ENCODE data around the gene XPC.

- no peak for TF ChIP-seq SP1 (CRISPR knock-in tag; conservative IDR thresholded peaks at IDR 0.05)
- TF ChIP-seq CTCF (IDR thresholded peaks at IDR 0.05): no peak
- no peak for TF ChIP-seq EMX1 (CRISPR knock-in tag; IDR thresholded peaks at IDR 0.05)
- no peak for TF ChIP-seq MAX (CRISPR knock-in tag; IDR thresholded peaks at IDR 0.05)
- no peak for TF ChIP-seq HMGA2 (CRISPR knock-in tag; IDR thresholded peaks at IDR 0.05)
- TF ChIP-seq ZNF121 (CRISPR knock-in tag; IDR thresholded peaks at IDR 0.05): no peak
Measured at GRCh38 chr3:14156843-14157561, 21.4 kb downstream of the XPC start.

All from WTC11 (cell line).